HepG2 (cell line): ENCODE results near the gene ZFHX3. TPM values are rescaled to one million over a fixed set of nuclear protein-coding genes. Genes with fewer than 3 reads are reported as not detected.

Source experiments
- ATAC-seq: fragments of 200-7000 bp; cut with Tn5 transposase; 3 replicates; pipeline ENCODE4 v1.9.1; 2020; ENCODE audit warnings: mild to moderate bottlenecking, moderate library complexity
- BruUV-seq: library from RNA; stranded (reverse); fragments of 400-500 nt; replicated peaks from 2 replicates; lab custom pipeline; 2021; lab: Mats Ljungman, UMichigan
- CTCF ChIA-PET: fragments of 300-600 bp; formaldehyde crosslinking; extraction: SDS; loops from one replicate; lab custom pipeline; 2021; ENCODE audit warnings: low total read pairs, inconsistent platforms, low intra/inter-chr PET ratio; lab: Yijun Ruan, JAX
- POLR2A ChIA-PET: fragments of 350-600 bp; sonication (Branson Sonifier 250); formaldehyde crosslinking; loops from one replicate; lab custom pipeline; 2020; ENCODE audit warnings: antibody characterized with exemption, inconsistent platforms; lab: Yijun Ruan, JAX
- DNase-seq: peaks from one replicate; pipeline ENCODE4 v3.0.0-alpha.2; 2015; ENCODE audit warnings: low spot score
- FAIRE-seq: peaks from 3 replicates; lab custom pipeline; 2011; peaks lifted over from hg19 to GRCh38; lab: Jason Lieb, UNC
- H2AFZ ChIP-seq: one replicate; pipeline ENCODE4 v1.6.1; 2011; ENCODE audit warnings: low read length, inconsistent platforms
- H3K27ac ChIP-seq: fragments of 300-600 bp; 3 replicates; pipeline ENCODE4 v1.8.0; 2011; ENCODE audit warnings: mixed run types, mild to moderate bottlenecking, mixed read lengths, low read length, inconsistent platforms; ENCODE audit not compliant: insufficient read depth; ENCODE audit errors: extremely low read length
- H3K27me3 ChIP-seq, 2 experiments: fragments of 200-600 bp in 1 of 2; 2 replicates in 1 of 2; 3 replicates in 1 of 2; pipeline versions ENCODE4 v1.6.0 to v1.8.0; 2011; ENCODE audit warnings: low read length in 2 of 2, mild to moderate bottlenecking in 2 of 2, moderate library complexity in 2 of 2, inconsistent platforms in 1 of 2; ENCODE audit not compliant: insufficient read depth in 2 of 2, control insufficient read depth in 1 of 2
- H3K36me3 ChIP-seq, 2 experiments: fragments of 200-600 bp in 1 of 2; replicated peaks in 1 of 2; 2 replicates in 1 of 2; 3 replicates in 1 of 2; pipeline versions ENCODE4 v1.5.1 to v1.8.0; 2011; ENCODE audit warnings: low read length in 2 of 2, inconsistent platforms in 1 of 2; ENCODE audit not compliant: insufficient read depth in 2 of 2, control insufficient read depth in 1 of 2
- H3K4me1 ChIP-seq: 2 replicates; pipeline ENCODE4 v1.5.1; 2012; ENCODE audit warnings: low read length, inconsistent platforms; ENCODE audit not compliant: insufficient read depth
- H3K4me2 ChIP-seq: 2 replicates; pipeline ENCODE4 v1.6.0; 2011; ENCODE audit warnings: low read depth, low read length, inconsistent platforms
- H3K4me3 ChIP-seq, 3 experiments: fragments of 200-600 bp in 1 of 3; sonication (generic), shearing (Covaris generic) in 1 of 3; replicated peaks in 1 of 3; 2 replicates each; pipeline ENCODE4 v1.5.1; 2011 to 2016; ENCODE audit warnings: low read length in 3 of 3, inconsistent platforms in 2 of 3, low read depth in 2 of 3, mild to moderate bottlenecking in 2 of 3, control low read depth in 1 of 3, mixed read lengths in 1 of 3; ENCODE audit not compliant: insufficient read depth in 1 of 3
- H3K79me2 ChIP-seq: one replicate; pipeline ENCODE4 v1.6.1; 2011; ENCODE audit warnings: low read length, inconsistent platforms; ENCODE audit not compliant: insufficient read depth
- H3K9ac ChIP-seq: 2 replicates; pipeline ENCODE4 v1.6.0; 2011; ENCODE audit warnings: mild to moderate bottlenecking, low read depth, low read length, inconsistent platforms; ENCODE audit not compliant: insufficient read depth
- H3K9me3 ChIP-seq: 2 replicates; pipeline ENCODE4 v1.5.1; 2012; ENCODE audit warnings: mild to moderate bottlenecking, low read length
- H4K20me1 ChIP-seq: 2 replicates; pipeline ENCODE4 v1.6.0; 2011; ENCODE audit warnings: inconsistent platforms, mild to moderate bottlenecking, low read length, moderate library complexity; ENCODE audit not compliant: insufficient read depth
- CENPT ChIP-seq: sonication (generic); formaldehyde crosslinking; IDR thresholded peaks from 2 replicates; pipeline ENCODE4 v1.8.0; 2022; ENCODE audit warnings: low read depth, mild to moderate bottlenecking, moderate library complexity, missing genetic modification reagents
- EZH2 ChIP-seq: conservative IDR thresholded peaks from 2 replicates; pipeline ENCODE4 v1.6.1; 2012; ENCODE audit warnings: mild to moderate bottlenecking, low read depth, low read length, moderate library complexity
- HOXA7 ChIP-seq: sonication (generic); formaldehyde crosslinking; IDR thresholded peaks from 2 replicates; pipeline ENCODE4 v1.8.1; 2022; ENCODE audit warnings: mild to moderate bottlenecking, missing genetic modification reagents, moderate library complexity
- MLLT10 ChIP-seq: sonication (generic); formaldehyde crosslinking; IDR thresholded peaks from 2 replicates; pipeline ENCODE4 v1.4.0; 2020; ENCODE audit warnings: missing genetic modification reagents
- RFX5 ChIP-seq: IDR thresholded peaks from 2 replicates; pipeline ENCODE4 v1.6.1; 2011; ENCODE audit warnings: low read depth, low read length, improper control_type of control experiment
- ZNF143 ChIP-seq: sonication (generic); formaldehyde crosslinking; IDR thresholded peaks from 2 replicates; pipeline ENCODE4 v1.4.0; 2020; ENCODE audit warnings: missing genetic modification reagents
- ZNF207 ChIP-seq: fragments of 450-650 bp; IDR thresholded peaks from 2 replicates; pipeline ENCODE4 v1.6.1; 2016; ENCODE audit warnings: antibody characterized with exemption, borderline replicate concordance
- ZNF7 ChIP-seq: IDR thresholded peaks from 2 replicates; pipeline ENCODE4 v1.6.1; 2016; ENCODE audit warnings: missing biosample characterization, missing genetic modification reagents
- WGBS: methylation state at CpG from one replicate; pipeline ENCODE4 v1.1.6; 2017; ENCODE audit warnings: low lambda C conversion rate; 5-methylcytosine and 5-hydroxymethylcytosine counted together
- in situ Hi-C: cut with HindIII; loops from 2 replicates; pipeline ENCODE4 v1.10.0; 2017; ENCODE audit warnings: low pct_unique_long_range_greater_than_20kb; ENCODE audit not compliant: extremely low pct_ligation_motif_present
- intact Hi-C: fragments of 100-400 bp; cut with micrococcal nuclease; formaldehyde crosslinking; loops from one replicate; pipeline ENCODE4 v1.10.0; 2022; ENCODE audit not compliant: unreplicated experiment
- polyA plus RNA-seq, 8 experiments: library from polyadenylated mRNA; depleted of rRNA in 3 of 8; stranded (reverse) in 7 of 8; unstranded in 1 of 8; fragments of >200 nt; fragmentation: Illumina TruSeq in 4 of 8; extraction: Trizol in 4 of 8; gene quantifications; 2 replicates each; pipeline versions ENCODE4 v1.2.1 to v1.2.3, GENCODE V29; 2011 to 2016; ENCODE audit warnings: low read depth in 4 of 8, missing spikeins in 1 of 8, mixed read lengths in 1 of 8; ENCODE audit not compliant: insufficient read depth in 1 of 8
- total RNA-seq, 5 experiments: library from RNA; depleted of rRNA; stranded (reverse); fragments of >200 nt; fragmentation: Illumina TruSeq; extraction: Trizol; gene quantifications; 2 replicates each; pipeline ENCODE4 v1.2.3, GENCODE V29; 2016; ENCODE audit warnings: low read depth in 1 of 5
- TF ChIP-seq, protein P1 (sequence below): sonication (generic); formaldehyde crosslinking; IDR thresholded peaks from 2 replicates; pipeline ENCODE4 v1.8.0; 2022; ENCODE audit warnings: mild to moderate bottlenecking, missing genetic modification reagents, borderline replicate concordance
- TF ChIP-seq, protein P2 (sequence below): sonication (generic); formaldehyde crosslinking; IDR thresholded peaks from 2 replicates; pipeline ENCODE4 v1.4.0; 2020; ENCODE audit warnings: low read depth, mild to moderate bottlenecking, missing genetic modification reagents
- TF ChIP-seq, protein P3 (sequence below): sonication (generic); formaldehyde crosslinking; IDR thresholded peaks from 2 replicates; pipeline ENCODE4 v1.8.1; 2023; ENCODE audit warnings: mild to moderate bottlenecking, missing genetic modification reagents

Gene ZFHX3
- total and polyA plus RNA-seq, 2 of the 13 experiments (the other 11 are each of a cell fraction or from before 2014, with no cell fraction given): 5.0 to 6.0 TPM

DNA sequence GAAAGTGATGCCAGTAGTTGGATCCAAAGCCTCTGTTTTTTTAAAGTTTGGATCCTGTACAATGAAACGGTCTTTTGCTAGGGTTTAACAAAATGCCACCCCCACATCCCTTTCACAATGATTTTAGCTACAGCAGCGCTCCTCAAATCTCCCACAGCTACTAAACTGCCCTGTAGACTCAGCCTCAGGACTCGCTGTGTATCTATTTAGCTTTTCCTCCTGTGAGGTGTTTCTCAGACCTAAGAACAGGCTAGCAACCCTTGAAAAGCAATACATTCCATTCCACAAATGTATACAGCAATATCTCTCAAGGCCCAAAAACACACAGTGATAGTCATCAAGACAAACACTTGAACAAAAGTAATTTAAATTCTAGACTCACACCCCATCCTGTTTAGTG lies 206.4 kb downstream of the ZFHX3 start:
- Histone ChIP-seq H3K4me2 (no peak overlapping the region), H3K4me3 (no peak overlapping the region), H4K20me1 (no peaks in the 10 kb centered on the region; the same call in 1 of the 2 replicates), H3K9ac (no peak overlapping the region), H3K36me3 (peaks cover 9 to 39% of the 10 kb centered on the region in 2 experiments)
- ATAC-seq: no peak
- POLR2A ChIA-PET: no interaction called here
- 96% methylated on average over 3 of the region's 3 CpGs for WGBS
- DNase-seq: no peak
- no TSS peak for BruUV-seq
- in situ Hi-C loops: loop anchor here (25.0 kb wide), 1 partner anchor 329 kb away; no protein-coding TSS in a partner anchor
- FAIRE-seq: no peak
- TF ChIP-seq, protein P1, sequence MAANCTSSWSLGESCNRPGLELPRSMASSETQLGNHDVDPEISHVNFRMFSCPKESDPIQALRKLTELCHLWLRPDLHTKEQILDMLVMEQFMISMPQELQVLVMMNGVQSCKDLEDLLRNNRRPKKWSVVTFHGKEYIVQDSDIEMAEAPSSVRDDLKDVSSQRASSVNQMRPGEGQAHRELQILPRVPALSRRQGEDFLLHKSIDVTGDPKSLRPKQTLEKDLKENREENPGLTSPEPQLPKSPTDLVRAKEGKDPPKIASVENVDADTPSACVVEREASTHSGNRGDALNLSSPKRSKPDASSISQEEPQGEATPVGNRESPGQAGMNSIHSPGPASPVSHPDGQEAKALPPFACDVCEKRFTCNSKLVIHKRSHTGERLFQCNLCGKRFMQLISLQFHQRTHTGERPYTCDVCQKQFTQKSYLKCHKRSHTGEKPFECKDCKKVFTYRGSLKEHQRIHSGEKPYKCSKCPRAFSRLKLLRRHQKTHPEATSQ (CRISPR knock-in tag): no peak
- no peak for TF ChIP-seq EZH2
- TF ChIP-seq ZNF207: no peak
- TF ChIP-seq, protein P2, sequence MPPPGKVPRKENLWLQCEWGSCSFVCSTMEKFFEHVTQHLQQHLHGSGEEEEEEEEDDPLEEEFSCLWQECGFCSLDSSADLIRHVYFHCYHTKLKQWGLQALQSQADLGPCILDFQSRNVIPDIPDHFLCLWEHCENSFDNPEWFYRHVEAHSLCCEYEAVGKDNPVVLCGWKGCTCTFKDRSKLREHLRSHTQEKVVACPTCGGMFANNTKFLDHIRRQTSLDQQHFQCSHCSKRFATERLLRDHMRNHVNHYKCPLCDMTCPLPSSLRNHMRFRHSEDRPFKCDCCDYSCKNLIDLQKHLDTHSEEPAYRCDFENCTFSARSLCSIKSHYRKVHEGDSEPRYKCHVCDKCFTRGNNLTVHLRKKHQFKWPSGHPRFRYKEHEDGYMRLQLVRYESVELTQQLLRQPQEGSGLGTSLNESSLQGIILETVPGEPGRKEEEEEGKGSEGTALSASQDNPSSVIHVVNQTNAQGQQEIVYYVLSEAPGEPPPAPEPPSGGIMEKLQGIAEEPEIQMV (CRISPR knock-in tag): no peak
- TF ChIP-seq, protein P3, sequence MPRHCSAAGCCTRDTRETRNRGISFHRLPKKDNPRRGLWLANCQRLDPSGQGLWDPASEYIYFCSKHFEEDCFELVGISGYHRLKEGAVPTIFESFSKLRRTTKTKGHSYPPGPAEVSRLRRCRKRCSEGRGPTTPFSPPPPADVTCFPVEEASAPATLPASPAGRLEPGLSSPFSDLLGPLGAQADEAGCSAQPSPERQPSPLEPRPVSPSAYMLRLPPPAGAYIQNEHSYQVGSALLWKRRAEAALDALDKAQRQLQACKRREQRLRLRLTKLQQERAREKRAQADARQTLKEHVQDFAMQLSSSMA (CRISPR knock-in tag): no peak
- TF ChIP-seq CENPT: no peak
- no peak for TF ChIP-seq MLLT10 (CRISPR knock-in tag)
- TF ChIP-seq RFX5: no peak
- no peak for TF ChIP-seq ZNF7 (CRISPR knock-in tag)
- TF ChIP-seq HOXA7 (CRISPR knock-in tag): no peak
- no peak for TF ChIP-seq ZNF143
- TF ChIP-seq, all 625 proteins: peak for 0
- Histone ChIP-seq H3K79me2 (peaks cover 11% of the 10 kb centered on the region), H2AFZ (no peak overlapping the region), H3K27ac (no peak overlapping the region), H3K4me1 (no peaks in the 10 kb centered on the region), H3K27me3 (no peaks in the 10 kb centered on the region), H3K9me3 (no peaks in the 10 kb centered on the region)
- CTCF ChIA-PET: no interaction called here
- intact Hi-C loops: no loop called here
